ENCODE measurements around the gene CYP11A1. TPM values are rescaled to one million over a fixed set of nuclear protein-coding genes. Genes with fewer than 3 reads are reported as not detected.

Gene CYP11A1
- polyA plus RNA-seq, result 1 to 10 TPM in 1 of 4 donors, under 1 TPM in 3; 0.54 to 2.7 (median 0.73) TPM
- long read RNA-seq, donor 1, result 0 reads
- long read RNA-seq, donor 2, result 0 reads
- long read RNA-seq, donor 3, result 0 reads
- long read RNA-seq, donor 4, result 0 reads
- long read RNA-seq, donor 5, result 0 reads
- long read RNA-seq, donor 6, result 0 reads
- long read RNA-seq, donor 7, partial matches to known transcripts, result 0 of 1 reads
- long read RNA-seq, donor 7, other reads (novel, unspliced or antisense), result 0 of 1 reads
- long read RNA-seq, donor 8, result 0 reads
- long read RNA-seq, donor 9, result 0 reads
- long read RNA-seq, donor 10, result 0 reads

DNA sequence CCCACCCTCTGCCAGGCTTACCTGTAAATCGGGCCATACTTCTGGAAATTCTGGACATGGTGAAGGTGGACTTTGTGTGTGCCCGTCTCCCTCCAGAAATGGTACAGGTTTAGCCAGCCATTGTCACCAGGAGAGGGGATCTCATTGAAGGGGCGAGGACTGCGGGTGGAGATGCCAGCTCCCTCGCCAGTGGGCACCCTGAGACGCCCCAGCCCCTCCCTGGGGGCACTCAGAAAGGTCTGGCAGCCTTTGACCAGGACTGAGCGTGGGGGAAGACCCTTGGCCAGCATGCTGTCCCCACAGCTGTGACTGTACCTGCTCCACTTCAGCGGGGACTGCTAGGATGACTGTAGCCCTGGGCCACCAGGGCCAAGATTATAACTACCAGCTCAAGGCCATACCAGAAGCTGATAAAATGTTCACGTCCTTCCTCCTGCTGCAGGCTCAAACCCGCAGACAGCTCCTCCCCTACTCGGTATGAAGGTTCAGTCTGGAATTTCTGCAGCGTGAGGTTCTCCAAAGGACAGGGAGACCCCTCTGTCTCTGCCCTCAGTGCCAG is at the start of gene CYP11A1:
Gene CYP11A1 (minus strand): TSS at position 351 of the 559 bp plus-strand sequence. CDS start 61 bp downstream, at position 290.
- WGBS, 3 donors, result 56 to 81% (median 65%) methylated on average over 12 of the region's 12 CpGs
- Histone ChIP-seq H3K4me3 (ENCODE audit: low read depth in 1 of 3, low read length in 3 of 3) (no peak within 1 kb of the TSS), H3K9me3 (ENCODE audit: control insufficient read depth in 2 of 2, insufficient read depth in 1 of 2, low read depth in 1 of 2, low read length in 1 of 2) (no peaks in the 10 kb centered on the region), H3K27ac (ENCODE audit: low read depth in 1 of 3, low read length in 2 of 3) (no peak within 1 kb of the TSS), H3K27me3 (ENCODE audit: control insufficient read depth in 3 of 3, insufficient read depth in 3 of 3, low read length in 3 of 3) (peaks cover 3 to 38% (median 12%) of the 10 kb centered on the region in 3 donors), H3K36me3 (ENCODE audit: control insufficient read depth in 3 of 3, insufficient read depth in 2 of 3, low read depth in 1 of 3, low read length in 3 of 3) (no peaks in the 10 kb centered on the region), H3K4me1 (ENCODE audit: control insufficient read depth in 3 of 3, insufficient read depth in 2 of 3, low read depth in 1 of 3, low read length in 2 of 3) (no peaks in the 10 kb centered on the region)
- DNase-seq (no peak), FAIRE-seq (no peak)

DNA sequence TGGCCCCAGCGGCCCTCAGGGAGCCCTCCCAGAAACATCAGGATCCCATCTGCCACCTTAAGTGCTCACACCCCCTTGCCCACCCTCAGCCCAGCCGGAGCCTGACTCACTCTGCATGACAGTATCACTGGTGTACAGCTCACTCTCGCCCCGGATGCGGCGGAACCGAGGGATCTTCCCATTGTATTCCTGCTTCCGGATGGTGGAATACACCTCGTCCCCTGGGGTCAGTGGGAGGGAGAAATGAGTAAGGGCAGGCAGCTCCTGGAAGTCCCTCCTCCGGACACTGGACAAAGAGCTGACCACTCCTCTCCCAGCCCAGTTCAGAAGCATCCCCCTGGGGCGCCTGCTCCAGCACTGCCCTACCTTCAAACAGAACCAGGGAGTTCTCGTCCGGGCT is 49.8 kb upstream of the CYP11A1 start:
- no peak overlapping the region for H3K27ac ChIP-seq (ENCODE audit: low read depth in 1 of 3, low read length in 2 of 3)

DNA sequence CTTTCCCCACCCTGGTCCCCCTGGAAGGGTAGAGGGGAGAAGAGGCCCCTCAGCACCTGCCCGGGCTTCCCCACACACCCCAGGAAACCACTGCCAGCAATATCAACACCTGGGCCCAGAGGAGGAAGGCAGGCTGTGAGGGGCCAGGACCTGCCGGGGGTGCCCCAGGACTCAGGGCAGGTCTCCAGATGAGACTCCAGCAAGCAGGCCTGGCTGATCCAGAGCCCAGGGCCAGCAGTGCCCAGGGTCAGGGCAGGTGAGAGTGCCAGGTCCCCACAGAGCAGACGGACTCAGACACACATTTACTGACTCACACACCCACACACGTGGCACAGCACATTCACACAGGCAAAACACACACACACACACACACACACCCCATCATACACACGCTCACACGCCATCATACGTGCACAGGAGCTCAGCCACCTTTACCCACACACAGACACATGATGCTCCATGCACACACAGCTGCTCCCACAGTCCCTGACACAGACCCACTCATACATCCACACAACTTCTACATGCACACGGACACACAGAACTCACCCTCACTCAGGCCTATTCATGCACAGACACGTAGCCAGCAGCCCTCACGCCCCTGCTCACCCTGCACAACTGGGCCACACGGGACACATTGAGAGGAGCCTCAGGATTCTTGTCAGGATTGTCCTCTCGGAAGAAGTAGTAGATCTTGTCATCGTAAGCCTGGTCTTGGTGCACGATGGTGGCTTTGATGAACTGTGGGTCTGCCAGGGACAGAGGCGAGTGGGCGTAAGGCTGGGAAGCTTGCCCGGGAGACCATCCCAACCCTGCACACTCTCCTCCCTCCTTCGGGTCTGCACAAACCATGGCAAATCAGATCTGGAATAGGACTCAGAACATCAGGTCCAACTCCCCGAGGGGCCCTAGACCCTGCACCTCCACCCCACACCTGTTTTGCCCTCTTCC is 48.8 kb upstream of the CYP11A1 start:
- Histone ChIP-seq H3K9me3 (ENCODE audit: control insufficient read depth in 2 of 2, insufficient read depth in 1 of 2, low read depth in 1 of 2, low read length in 1 of 2) (no peaks in the 10 kb centered on the region), H3K27me3 (ENCODE audit: control insufficient read depth in 3 of 3, insufficient read depth in 3 of 3, low read length in 3 of 3) (no peaks in the 10 kb centered on the region), H3K36me3 (ENCODE audit: control insufficient read depth in 3 of 3, insufficient read depth in 2 of 3, low read depth in 1 of 3, low read length in 3 of 3) (peaks cover 0 to 3% (median 0%) of the 10 kb centered on the region in 3 donors), H3K27ac (ENCODE audit: low read depth in 1 of 3, low read length in 2 of 3) (no peak overlapping the region), H3K4me1 (ENCODE audit: control insufficient read depth in 3 of 3, insufficient read depth in 2 of 3, low read depth in 1 of 3, low read length in 2 of 3) (no peaks in the 10 kb centered on the region), H3K4me3 (ENCODE audit: low read depth in 1 of 3, low read length in 3 of 3) (no peak overlapping the region)
- DNase-seq (no peak), FAIRE-seq (no peak)
- WGBS, 3 donors, result 80 to 84% (median 81%) methylated on average over 19 of the region's 19 CpGs

More for the DNA sequence above, 49.8 kb upstream of the CYP11A1 start:
- H3K4me3 ChIP-seq (ENCODE audit: low read depth in 1 of 3, low read length in 3 of 3), result no peak overlapping the region
- FAIRE-seq (no peak), DNase-seq (no peak)
- no peaks in the 10 kb centered on the region for H3K36me3 ChIP-seq (ENCODE audit: control insufficient read depth in 3 of 3, insufficient read depth in 2 of 3, low read depth in 1 of 3, low read length in 3 of 3)
- no peaks in the 10 kb centered on the region for H3K27me3 ChIP-seq (ENCODE audit: control insufficient read depth in 3 of 3, insufficient read depth in 3 of 3, low read length in 3 of 3)
- 89 to 90% (median 89%) methylated on average over 13 of the region's 13 CpGs for WGBS, 3 donors
- H3K4me1 ChIP-seq (ENCODE audit: control insufficient read depth in 3 of 3, insufficient read depth in 2 of 3, low read depth in 1 of 3, low read length in 2 of 3), result no peaks in the 10 kb centered on the region
- no peaks in the 10 kb centered on the region for H3K9me3 ChIP-seq (ENCODE audit: control insufficient read depth in 2 of 2, insufficient read depth in 1 of 2, low read depth in 1 of 2, low read length in 1 of 2)

DNA sequence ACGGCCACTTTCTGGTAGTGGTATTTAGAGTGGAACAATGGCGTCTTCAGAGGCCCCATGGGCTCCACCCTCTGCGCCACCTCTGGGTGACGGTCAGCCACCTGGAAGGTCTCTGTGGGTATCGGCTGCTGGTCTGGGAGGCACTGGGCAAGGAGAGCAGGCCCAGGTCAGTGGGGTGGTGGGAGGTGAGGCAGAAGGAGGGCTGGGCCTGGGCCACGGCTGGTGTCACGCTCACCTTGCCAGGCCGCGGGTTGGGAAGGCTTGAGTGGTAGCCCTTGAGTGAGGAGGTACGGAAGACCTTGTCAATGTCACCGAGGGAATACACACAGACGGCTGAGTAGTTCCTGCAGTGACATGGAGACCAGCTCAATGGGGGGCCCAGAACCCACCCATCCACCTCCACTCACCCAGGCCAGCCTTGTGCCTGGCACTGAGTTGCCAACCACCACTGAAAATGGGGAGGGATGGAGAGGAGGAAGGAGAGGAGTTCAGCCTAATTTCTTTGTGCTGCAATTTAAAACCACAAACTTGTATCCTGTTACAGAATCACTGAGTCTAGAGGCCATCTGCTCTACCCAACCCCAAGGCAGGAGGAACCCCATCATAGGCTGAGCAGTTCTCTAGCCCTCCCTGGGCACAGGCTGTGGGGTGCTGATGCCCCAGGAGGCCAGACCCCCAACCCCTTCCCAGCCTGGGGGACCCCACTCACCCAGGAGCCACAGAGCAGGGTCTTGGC is 47.3 kb upstream of the CYP11A1 start:
- 90 to 95% (median 94%) methylated on average over 12 of the region's 12 CpGs for WGBS, 3 donors
- Histone ChIP-seq H3K4me1 (ENCODE audit: control insufficient read depth in 3 of 3, insufficient read depth in 2 of 3, low read depth in 1 of 3, low read length in 2 of 3) (no peaks in the 10 kb centered on the region), H3K9me3 (ENCODE audit: control insufficient read depth in 2 of 2, insufficient read depth in 1 of 2, low read depth in 1 of 2, low read length in 1 of 2) (no peaks in the 10 kb centered on the region), H3K4me3 (ENCODE audit: low read depth in 1 of 3, low read length in 3 of 3) (no peak overlapping the region), H3K27me3 (ENCODE audit: control insufficient read depth in 3 of 3, insufficient read depth in 3 of 3, low read length in 3 of 3) (no peaks in the 10 kb centered on the region), H3K36me3 (ENCODE audit: control insufficient read depth in 3 of 3, insufficient read depth in 2 of 3, low read depth in 1 of 3, low read length in 3 of 3) (peaks cover 0 to 3% (median 0%) of the 10 kb centered on the region in 3 donors), H3K27ac (ENCODE audit: low read depth in 1 of 3, low read length in 2 of 3) (no peak overlapping the region)
- DNase-seq (no peak), FAIRE-seq (no peak)

DNA sequence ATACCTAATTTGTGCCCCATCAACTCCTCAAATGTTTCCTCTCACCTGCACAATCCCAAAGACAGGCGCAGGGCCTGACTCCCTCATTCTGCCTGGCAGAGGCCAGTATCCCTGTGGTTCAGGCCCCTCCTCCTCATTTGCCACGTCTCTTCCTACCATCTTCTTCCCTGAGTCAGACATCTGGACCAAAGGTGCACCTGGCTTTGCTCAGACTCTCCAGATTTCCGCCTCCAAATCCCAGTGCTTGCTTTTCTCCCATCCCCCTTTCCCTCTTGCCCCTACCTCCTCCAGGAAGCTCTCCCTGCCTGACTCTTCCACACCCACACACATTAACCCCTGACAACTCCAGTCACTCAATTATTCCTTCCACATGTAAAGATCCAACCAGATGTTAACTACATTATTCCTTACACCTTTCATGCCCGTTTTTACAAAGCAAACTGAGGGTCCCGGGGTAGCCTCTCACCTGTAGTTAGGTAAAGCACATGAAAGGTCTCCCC is 46.7 kb upstream of the CYP11A1 start:
- peaks cover 0 to 3% (median 0%) of the 10 kb centered on the region in 3 donors for H3K36me3 ChIP-seq (ENCODE audit: control insufficient read depth in 3 of 3, insufficient read depth in 2 of 3, low read depth in 1 of 3, low read length in 3 of 3)
- WGBS, 3 donors, result 68 to 83% (median 81%) methylated on average over 5 of the region's 5 CpGs
- DNase-seq (no peak), FAIRE-seq (no peak)
- no peak overlapping the region for H3K4me3 ChIP-seq (ENCODE audit: low read depth in 1 of 3, low read length in 3 of 3)
- H3K4me1 ChIP-seq (ENCODE audit: control insufficient read depth in 3 of 3, insufficient read depth in 2 of 3, low read depth in 1 of 3, low read length in 2 of 3), result no peaks in the 10 kb centered on the region
- no peaks in the 10 kb centered on the region for H3K27me3 ChIP-seq (ENCODE audit: control insufficient read depth in 3 of 3, insufficient read depth in 3 of 3, low read length in 3 of 3)
- no peaks in the 10 kb centered on the region for H3K9me3 ChIP-seq (ENCODE audit: control insufficient read depth in 2 of 2, insufficient read depth in 1 of 2, low read depth in 1 of 2, low read length in 1 of 2)
- H3K27ac ChIP-seq (ENCODE audit: low read depth in 1 of 3, low read length in 2 of 3), result no peak overlapping the region

DNA sequence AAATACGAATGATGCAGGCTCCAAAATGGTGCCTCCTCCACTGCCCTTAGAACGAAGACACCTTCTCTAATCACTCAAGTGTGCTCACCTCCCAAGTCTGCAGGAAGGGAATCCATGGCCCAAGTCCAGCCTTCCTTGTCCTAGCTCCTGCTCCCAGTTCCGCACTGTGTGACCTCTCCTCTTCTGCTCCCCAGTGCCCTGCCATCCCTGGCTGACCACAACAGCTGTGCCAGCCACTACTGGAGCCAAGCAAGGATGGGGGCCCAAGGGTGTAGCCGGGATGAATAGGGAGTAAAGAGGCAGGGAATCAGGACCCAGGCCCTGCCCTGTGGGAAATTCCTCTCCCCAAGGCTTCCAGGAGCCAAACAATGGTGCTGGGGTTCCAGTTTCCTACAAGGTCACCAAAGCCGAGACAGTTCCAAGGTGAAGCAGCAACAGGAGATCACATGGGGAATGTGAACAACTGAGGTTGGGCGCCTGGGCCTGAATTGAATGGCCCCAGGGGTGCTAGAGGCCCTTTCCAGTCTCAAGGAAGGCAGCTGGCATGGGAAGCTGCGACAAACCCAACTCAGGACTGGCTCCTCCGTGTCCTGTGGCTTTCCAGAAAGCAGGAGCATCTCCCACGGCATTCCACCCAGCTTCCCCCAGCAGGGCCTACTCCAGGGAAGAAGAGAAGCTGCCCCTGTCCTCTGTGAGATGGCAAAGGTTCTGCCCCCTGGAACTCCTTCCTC is 46.1 kb upstream of the CYP11A1 start:
- Histone ChIP-seq H3K4me1 (ENCODE audit: control insufficient read depth in 3 of 3, insufficient read depth in 2 of 3, low read depth in 1 of 3, low read length in 2 of 3) (no peaks in the 10 kb centered on the region), H3K27me3 (ENCODE audit: control insufficient read depth in 3 of 3, insufficient read depth in 3 of 3, low read length in 3 of 3) (no peaks in the 10 kb centered on the region), H3K27ac (ENCODE audit: low read depth in 1 of 3, low read length in 2 of 3) (no peak overlapping the region), H3K4me3 (ENCODE audit: low read depth in 1 of 3, low read length in 3 of 3) (no peak overlapping the region), H3K9me3 (ENCODE audit: control insufficient read depth in 2 of 2, insufficient read depth in 1 of 2, low read depth in 1 of 2, low read length in 1 of 2) (no peaks in the 10 kb centered on the region), H3K36me3 (ENCODE audit: control insufficient read depth in 3 of 3, insufficient read depth in 2 of 3, low read depth in 1 of 3, low read length in 3 of 3) (peaks cover 0 to 3% (median 0%) of the 10 kb centered on the region in 3 donors)
- FAIRE-seq (no peak), DNase-seq (no peak)
- 77 to 87% (median 83%) methylated on average over 9 of the region's 9 CpGs for WGBS, 3 donors

DNA sequence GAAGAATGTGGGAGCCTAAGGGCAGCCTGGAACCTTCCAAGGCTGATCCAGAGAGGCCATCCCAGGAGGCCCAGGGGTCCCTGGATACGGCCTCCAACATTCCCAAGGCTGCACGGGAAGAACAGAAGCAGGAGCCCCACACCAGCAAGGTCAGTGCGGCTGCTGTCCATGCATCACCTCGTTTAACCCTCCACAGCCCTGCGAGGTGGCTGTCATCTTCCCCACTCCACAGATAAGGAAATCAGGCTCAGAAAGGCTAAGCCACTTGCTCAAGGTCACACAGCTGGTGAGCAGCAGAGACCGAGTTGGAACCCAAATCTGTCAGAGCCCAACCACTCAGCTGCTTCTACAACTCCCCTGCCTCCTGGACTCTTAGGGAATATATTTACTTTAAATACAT is 44.7 kb upstream of the CYP11A1 start:
- FAIRE-seq (no peak), DNase-seq (no peak)
- Histone ChIP-seq H3K9me3 (ENCODE audit: control insufficient read depth in 2 of 2, insufficient read depth in 1 of 2, low read depth in 1 of 2, low read length in 1 of 2) (no peaks in the 10 kb centered on the region), H3K27me3 (ENCODE audit: control insufficient read depth in 3 of 3, insufficient read depth in 3 of 3, low read length in 3 of 3) (peaks cover 0 to 3% (median 0%) of the 10 kb centered on the region in 3 donors), H3K36me3 (ENCODE audit: control insufficient read depth in 3 of 3, insufficient read depth in 2 of 3, low read depth in 1 of 3, low read length in 3 of 3) (peaks cover 0 to 3% (median 0%) of the 10 kb centered on the region in 3 donors), H3K4me1 (ENCODE audit: control insufficient read depth in 3 of 3, insufficient read depth in 2 of 3, low read depth in 1 of 3, low read length in 2 of 3) (no peaks in the 10 kb centered on the region), H3K27ac (ENCODE audit: low read depth in 1 of 3, low read length in 2 of 3) (no peak overlapping the region), H3K4me3 (ENCODE audit: low read depth in 1 of 3, low read length in 3 of 3) (no peak overlapping the region)
- 54 to 72% (median 64%) methylated on average over 6 of the region's 6 CpGs for WGBS, 3 donors
